HUES64 (cell line): ENCODE results near the gene NINJ1.

Experiments used
- H3K27ac ChIP-seq: 2 replicates; pipeline ENCODE4 v1.7.0; 2013; ENCODE audit warnings: low read depth, low read length, inconsistent platforms
- H3K27me3 ChIP-seq: 2 replicates; pipeline ENCODE4 v1.6.1; 2013; ENCODE audit warnings: mild to moderate bottlenecking, low read length; ENCODE audit not compliant: insufficient read depth
- H3K36me3 ChIP-seq: 2 replicates; pipeline ENCODE4 v1.6.1; 2013; ENCODE audit warnings: mild to moderate bottlenecking, low read length; ENCODE audit not compliant: insufficient read depth
- H3K4me1 ChIP-seq: 2 replicates; pipeline ENCODE4 v1.6.1; 2013; ENCODE audit warnings: mild to moderate bottlenecking, low read length, moderate library complexity; ENCODE audit not compliant: insufficient read depth
- H3K4me3 ChIP-seq: 2 replicates; pipeline ENCODE4 v1.5.1; 2013; ENCODE audit warnings: mild to moderate bottlenecking, low read length, moderate library complexity
- H3K9ac ChIP-seq: 2 replicates; pipeline ENCODE4 v1.6.1; 2013; ENCODE audit warnings: mild to moderate bottlenecking, low read depth, low read length
- H3K9me3 ChIP-seq: 2 replicates; pipeline ENCODE4 v1.6.1; 2013; ENCODE audit warnings: low read depth, low read length; ENCODE audit not compliant: insufficient read depth
- WGBS: fragments of 150-250, 120-280 bp; methylation state at CpG from one replicate; pipeline ENCODE4 v1.1.7; 2013; ENCODE audit warnings: missing lambda C conversion rate; 5-methylcytosine and 5-hydroxymethylcytosine counted together

The NINJ1 gene

GRCh38 chr9:93094658-93095204 lies 39.3 kb downstream of the NINJ1 start:
- peak overlapping the region; percentile 61 for H3K4me3 ChIP-seq
- H3K36me3 ChIP-seq = no peaks in the 10 kb centered on the region
- peaks cover 9% of the 10 kb centered on the region; the same call in 1 of the 2 replicates for H3K27me3 ChIP-seq
- peak overlapping the region; percentile 70 for H3K9ac ChIP-seq
- H3K4me1 ChIP-seq = 0 out of 2 replicates have a peak, but pooled peaks cover 4% of the 10 kb centered on the region
- WGBS = 75% methylated on average over 11 of the region's 11 CpGs
- peak overlapping the region; percentile 83 for H3K27ac ChIP-seq
- no peaks in the 10 kb centered on the region for H3K9me3 ChIP-seq

- Histone ChIP-seq H3K4me1 (0 out of 2 replicates have a peak, but pooled peaks cover 4% of the 10 kb centered on the region), H3K36me3 (no peaks in the 10 kb centered on the region), H3K4me3 (no peak overlapping the region), H3K27me3 (peaks cover 9% of the 10 kb centered on the region; the same call in 1 of the 2 replicates), H3K27ac (no peak overlapping the region), H3K9me3 (no peaks in the 10 kb centered on the region), H3K9ac (no peak overlapping the region)
- WGBS = 73% methylated on average over 7 of the region's 7 CpGs
These were observed 40.0 kb downstream of the NINJ1 start for GRCh38 chr9:93093877-93094657.

- no peaks in the 10 kb centered on the region for H3K36me3 ChIP-seq
- H3K9ac ChIP-seq = no peak overlapping the region
- H3K4me1 ChIP-seq = 0 out of 2 replicates have a peak, but pooled peaks cover 4% of the 10 kb centered on the region
- no peaks in the 10 kb centered on the region for H3K9me3 ChIP-seq
- H3K4me3 ChIP-seq = no peak overlapping the region
- no peak overlapping the region for H3K27ac ChIP-seq
- 90% methylated on average over 11 of the region's 11 CpGs for WGBS
- H3K27me3 ChIP-seq = peaks cover 9% of the 10 kb centered on the region; the same call in 1 of the 2 replicates
These were observed 40.7 kb downstream of the NINJ1 start for GRCh38 chr9:93093127-93093876.

- WGBS = 84% methylated on average over 7 of the region's 7 CpGs
- H3K9ac ChIP-seq = no peak overlapping the region
- no peak overlapping the region for H3K4me3 ChIP-seq
- no peaks in the 10 kb centered on the region for H3K36me3 ChIP-seq
- no peak overlapping the region for H3K27ac ChIP-seq
- no peaks in the 10 kb centered on the region for H3K9me3 ChIP-seq
- H3K27me3 ChIP-seq = peaks cover 8% of the 10 kb centered on the region; the same call in 1 of the 2 replicates
- 0 out of 2 replicates have a peak, but pooled peaks cover 4% of the 10 kb centered on the region for H3K4me1 ChIP-seq
These were observed 41.6 kb downstream of the NINJ1 start for GRCh38 chr9:93092251-93092991.

GRCh38 chr9:93091453-93092081 lies 42.5 kb downstream of the NINJ1 start:
- 0 out of 2 replicates have a peak, but pooled peaks cover 4% of the 10 kb centered on the region for H3K4me1 ChIP-seq
- H3K4me3 ChIP-seq = no peak overlapping the region
- 84% methylated on average over 3 of the region's 3 CpGs for WGBS
- H3K9me3 ChIP-seq = no peaks in the 10 kb centered on the region
- H3K9ac ChIP-seq = no peak overlapping the region
- H3K27me3 ChIP-seq = no peaks in the 10 kb centered on the region; the same call in 1 of the 2 replicates
- no peaks in the 10 kb centered on the region for H3K36me3 ChIP-seq
- no peak overlapping the region for H3K27ac ChIP-seq

- 94% methylated on average over 4 of the region's 4 CpGs for WGBS
- H3K27ac ChIP-seq = no peak overlapping the region
These were observed 43.0 kb downstream of the NINJ1 start for GRCh38 chr9:93091056-93091452.

GRCh38 chr9:93090091-93090655 lies 43.9 kb downstream of the NINJ1 start:
- Histone ChIP-seq H3K27me3 (no peaks in the 10 kb centered on the region), H3K9me3 (no peaks in the 10 kb centered on the region), H3K36me3 (no peaks in the 10 kb centered on the region), H3K4me3 (no peak overlapping the region), H3K27ac (no peak overlapping the region), H3K4me1 (0 out of 2 replicates have a peak, but pooled peaks cover 4% of the 10 kb centered on the region), H3K9ac (no peak overlapping the region)
- 95% methylated on average over 8 of the region's 8 CpGs for WGBS

More at GRCh38 chr9:93091056-93091452, 43.0 kb downstream of the NINJ1 start:
- H3K4me1 ChIP-seq = 0 out of 2 replicates have a peak, but pooled peaks cover 4% of the 10 kb centered on the region
- H3K36me3 ChIP-seq = no peaks in the 10 kb centered on the region
- no peak overlapping the region for H3K4me3 ChIP-seq
- H3K27me3 ChIP-seq = no peaks in the 10 kb centered on the region
- no peaks in the 10 kb centered on the region for H3K9me3 ChIP-seq
- no peak overlapping the region for H3K9ac ChIP-seq

- H3K9me3 ChIP-seq = no peaks in the 10 kb centered on the region
- 95% methylated on average over 12 of the region's 12 CpGs for WGBS
These were observed 44.5 kb downstream of the NINJ1 start for GRCh38 chr9:93089481-93089991.

GRCh38 chr9:93089024-93089423 lies 45.0 kb downstream of the NINJ1 start:
- Histone ChIP-seq H3K4me1 (no peaks in the 10 kb centered on the region), H3K36me3 (no peaks in the 10 kb centered on the region), H3K9me3 (no peaks in the 10 kb centered on the region), H3K9ac (no peak overlapping the region), H3K27ac (no peak overlapping the region), H3K27me3 (no peaks in the 10 kb centered on the region), H3K4me3 (no peak overlapping the region)
- 89% methylated on average over 5 of the region's 5 CpGs for WGBS

More at GRCh38 chr9:93089481-93089991, 44.5 kb downstream of the NINJ1 start:
- H3K27me3 ChIP-seq = no peaks in the 10 kb centered on the region
- H3K36me3 ChIP-seq = no peaks in the 10 kb centered on the region
- no peak overlapping the region for H3K27ac ChIP-seq
- H3K9ac ChIP-seq = no peak overlapping the region
- H3K4me1 ChIP-seq = no peaks in the 10 kb centered on the region
- H3K4me3 ChIP-seq = no peak overlapping the region

- H3K27me3 ChIP-seq = no peaks in the 10 kb centered on the region
- no peak overlapping the region for H3K4me3 ChIP-seq
- H3K9ac ChIP-seq = no peak overlapping the region
- H3K36me3 ChIP-seq = no peaks in the 10 kb centered on the region
- H3K9me3 ChIP-seq = no peaks in the 10 kb centered on the region
- no peak overlapping the region for H3K27ac ChIP-seq
- 93% methylated on average over 4 of the region's 4 CpGs for WGBS
- H3K4me1 ChIP-seq = no peaks in the 10 kb centered on the region
These were observed 45.4 kb downstream of the NINJ1 start for GRCh38 chr9:93088656-93089015.
